ENCODE measurements around the gene NHLRC4.
A peak's percentile ranks its signal among the peaks of the same experiment; 100 is the strongest.

The NHLRC4 gene

GRCh38 chr16:617855-618254 is 51.0 kb downstream of the NHLRC4 start:
- ChIA-PET CTCF (interaction anchor here (0.5 to 0.7 kb wide), 2 partner anchors 16 to 1312 kb away, joined by 3 read pairs; no protein-coding TSS in a partner anchor), POLR2A (interaction anchor here (0.6 kb wide), 1 partner anchor 13 kb away, joined by 3 read pairs; no protein-coding TSS in a partner anchor)
- no peaks in the 10 kb centered on the region; the same call in 1 of the 2 replicates for H3K4me1 ChIP-seq (ENCODE audit: control insufficient read depth, insufficient read depth, low read length)
- TF ChIP-seq ZIC2 (tag by site-specific recombination; IDR thresholded peaks at IDR 0.05) (0 out of 2 replicates have a peak, but pooled peaks have one; percentile 11), ZNF670 (tag by site-specific recombination; IDR thresholded peaks at IDR 0.05; ENCODE audit: low read depth) (no peak)
- no peak overlapping the region for H3K27ac ChIP-seq (ENCODE audit: extremely low read depth, low read depth, low read length)
- H3K9me3 ChIP-seq (ENCODE audit: control insufficient read depth, insufficient read depth, low read depth, low read length) = no peaks in the 10 kb centered on the region
- no peak overlapping the region for H3K4me3 ChIP-seq (ENCODE audit: low read depth, low read length)
- H3K36me3 ChIP-seq (ENCODE audit: control insufficient read depth in 2 of 2, insufficient read depth in 1 of 2, low read length in 2 of 2) = peaks cover 0 to 3% of the 10 kb centered on the region in 2 experiments; a peak in 1 of 3 replicates

All from HEK293 (cell line).